Activated CD4-positive, alpha-beta T cell treated with anti-CD3 and anti-CD28 coated beads, Interleukin-2, amount 50 U/mL, for 24 hours (primary cell): ENCODE results near the gene PAQR8.
A peak's percentile ranks its signal among the peaks of the same experiment; 100 is the strongest.
"Not testable (repeated sequence)": the region's sequence is repeated elsewhere in the genome, so short reads cannot be mapped to it uniquely, and the experiment has no call there.

Experiments used
- DNase-seq, 2 donors: peaks; one replicate each; pipeline ENCODE4 v3.0.0-alpha.2; 2020; ENCODE audit warnings: low read depth in 1 of 2, low spot score in 1 of 2

The PAQR8 gene

GRCh38 chr6:52376763-52377162 lies 14.8 kb downstream of the PAQR8 start:
- no peak for DNase-seq

- DNase-seq: no peak
Measured at GRCh38 chr6:52377538-52378221, 15.7 kb downstream of the PAQR8 start.

GRCh38 chr6:52381249-52381648 lies 19.3 kb downstream of the PAQR8 start:
- no peak for DNase-seq

- no peak for DNase-seq
Measured at GRCh38 chr6:52384145-52384766, 22.3 kb downstream of the PAQR8 start.

GRCh38 chr6:52385074-52385473 lies 23.1 kb downstream of the PAQR8 start:
- DNase-seq: no peak

- DNase-seq: not testable (repeated sequence)
Measured at GRCh38 chr6:52388119-52388518, 26.2 kb downstream of the PAQR8 start.

- no peak for DNase-seq
Measured at GRCh38 chr6:52388790-52389189, 26.8 kb downstream of the PAQR8 start.

- no peak for DNase-seq
Measured at GRCh38 chr6:52389264-52389625, 27.3 kb downstream of the PAQR8 start.

- DNase-seq: peak in 1 of 2 donors; percentile 40
Measured at GRCh38 chr6:52389626-52390360, 27.8 kb downstream of the PAQR8 start.

- peak in 1 of 2 donors; percentile 39 for DNase-seq
Measured at GRCh38 chr6:52390361-52390727, 28.4 kb downstream of the PAQR8 start.

GRCh38 chr6:52391599-52391998 lies 29.6 kb downstream of the PAQR8 start:
- no peak for DNase-seq

GRCh38 chr6:52392944-52393343 lies 31.0 kb downstream of the PAQR8 start:
- no peak for DNase-seq

GRCh38 chr6:52393780-52394179 lies 31.8 kb downstream of the PAQR8 start:
- DNase-seq: no peak

- DNase-seq: no peak
Measured at GRCh38 chr6:52394251-52394666, 32.3 kb downstream of the PAQR8 start.

- no peak for DNase-seq
Measured at GRCh38 chr6:52395969-52396368, 34.0 kb downstream of the PAQR8 start.

GRCh38 chr6:52399511-52400312 lies 37.8 kb downstream of the PAQR8 start:
- DNase-seq: no peak

GRCh38 chr6:52400313-52401041 lies 38.5 kb downstream of the PAQR8 start:
- no peak for DNase-seq

GRCh38 chr6:52403086-52403485 lies 41.1 kb downstream of the PAQR8 start:
- no peak for DNase-seq

GRCh38 chr6:52403627-52404026 lies 41.7 kb downstream of the PAQR8 start:
- DNase-seq: no peak

- DNase-seq: no peak
Measured at GRCh38 chr6:52405243-52405642, 43.3 kb downstream of the PAQR8 start.

GRCh38 chr6:52407467-52407866 lies 45.5 kb downstream of the PAQR8 start:
- no peak for DNase-seq
